Anterior cingulate cortex (tissue), 58 donors: ENCODE results near the gene TBX10.
"Not testable (repeated sequence)": the region's sequence is repeated elsewhere in the genome, so short reads cannot be mapped to it uniquely, and the experiment has no call there.

Experiments used
- DNase-seq, 58 donors: peaks; one replicate each; lab custom pipeline; 2025; lab: John Stamatoyannopoulos, UW

Gene TBX10

GRCh38 chr11:67639438-67639859, at the start of gene TBX10:
TSS of gene TBX10 (minus strand) at chr11:67639763. CDS start at chr11:67639472, 291 bp downstream.
- no peak for DNase-seq

- no peak for DNase-seq
These were observed 49.6 kb upstream of the TBX10 start for GRCh38 chr11:67689178-67689577.

- no peak for DNase-seq
These were observed 48.4 kb upstream of the TBX10 start for GRCh38 chr11:67687986-67688385.

GRCh38 chr11:67685641-67686332, 46.2 kb upstream of the TBX10 start:
- not testable (repeated sequence) for DNase-seq

- DNase-seq: not testable (repeated sequence)
These were observed 42.8 kb upstream of the TBX10 start for GRCh38 chr11:67682126-67683034.

GRCh38 chr11:67680696-67681470, 41.3 kb upstream of the TBX10 start:
- no peak for DNase-seq

GRCh38 chr11:67675058-67675747, 35.6 kb upstream of the TBX10 start:
- DNase-seq: no peak

GRCh38 chr11:67674442-67674871, 34.9 kb upstream of the TBX10 start, which contains the start of gene ALDH3B2:
TSS of gene ALDH3B2 (minus strand) at chr11:67674623. CDS start at chr11:67666935, 7,688 bp downstream.
- DNase-seq: no peak

GRCh38 chr11:67673902-67674301, 34.3 kb upstream of the TBX10 start:
- no peak for DNase-seq

- no peak for DNase-seq
These were observed 33.8 kb upstream of the TBX10 start for GRCh38 chr11:67673358-67673757.

- DNase-seq: no peak
These were observed 31.6 kb upstream of the TBX10 start for GRCh38 chr11:67671211-67671520.

GRCh38 chr11:67670316-67671210, 31.0 kb upstream of the TBX10 start:
- DNase-seq: no peak

- DNase-seq: no peak
These were observed 28.6 kb upstream of the TBX10 start for GRCh38 chr11:67668192-67668551.

- no peak for DNase-seq
These were observed 28.1 kb upstream of the TBX10 start for GRCh38 chr11:67667490-67668191.

- no peak for DNase-seq
These were observed 27.3 kb upstream of the TBX10 start for GRCh38 chr11:67666676-67667489.

GRCh38 chr11:67666303-67666645, 26.7 kb upstream of the TBX10 start:
- DNase-seq: no peak

- no peak for DNase-seq
These were observed 26.2 kb upstream of the TBX10 start for GRCh38 chr11:67665541-67666302.
